ENCODE data around the gene NUP98.

Gene NUP98

GRCh38 chr11:3797329-3798090 is at the start of gene NUP98:
Gene NUP98, minus strand, starts transcription at chr11:3797554. Its CDS starts 15,437 bp downstream, at chr11:3782117.
- peak; percentile 100 for DNase-seq (ENCODE audit: low read depth in 2 of 2)

GRCh38 chr11:3845670-3846069 is 48.3 kb upstream of the NUP98 start:
- no peak for DNase-seq (ENCODE audit: low read depth in 2 of 2)

DNA sequence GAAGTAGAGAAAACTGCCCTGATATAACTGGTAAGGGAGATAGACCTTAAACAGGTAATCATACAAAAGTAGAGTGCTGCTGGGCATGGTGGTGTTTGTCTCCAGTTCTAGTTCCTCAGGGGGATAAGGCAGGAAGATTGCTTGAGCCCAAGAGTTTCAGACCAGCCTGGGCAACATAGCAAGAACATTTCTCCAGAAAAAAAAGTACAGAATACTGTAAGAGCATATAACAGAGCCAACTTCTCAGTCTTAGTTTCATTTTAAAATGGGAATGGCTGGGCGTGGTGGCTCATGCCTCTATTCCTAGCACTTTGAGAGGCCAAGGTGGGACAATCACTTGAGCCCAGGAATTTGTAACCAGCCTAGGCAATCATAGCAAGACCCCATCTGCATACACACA is 47.9 kb upstream of the NUP98 start:
- DNase-seq (ENCODE audit: low read depth in 2 of 2), result no peak

DNA sequence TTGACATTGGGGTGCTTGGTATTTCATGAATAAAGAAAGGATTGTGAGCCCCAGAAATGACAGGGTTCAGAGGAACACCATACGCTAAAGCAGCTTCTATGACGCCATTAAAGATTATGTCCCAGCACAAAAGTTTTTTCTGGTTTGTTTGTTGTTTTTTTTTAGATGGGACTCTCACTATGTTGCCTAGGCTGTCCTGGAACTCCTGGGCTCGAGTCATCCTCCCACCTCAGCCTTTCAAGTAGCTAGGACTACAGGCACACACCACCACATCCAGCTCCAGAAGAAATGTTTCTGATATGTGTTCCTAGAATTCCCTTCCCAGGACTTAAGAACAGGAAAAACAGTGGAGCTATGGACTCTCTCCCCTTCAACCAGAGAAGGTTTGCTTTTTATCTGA is 46.0 kb upstream of the NUP98 start:
- no peak for DNase-seq (ENCODE audit: low read depth in 2 of 2)

DNA sequence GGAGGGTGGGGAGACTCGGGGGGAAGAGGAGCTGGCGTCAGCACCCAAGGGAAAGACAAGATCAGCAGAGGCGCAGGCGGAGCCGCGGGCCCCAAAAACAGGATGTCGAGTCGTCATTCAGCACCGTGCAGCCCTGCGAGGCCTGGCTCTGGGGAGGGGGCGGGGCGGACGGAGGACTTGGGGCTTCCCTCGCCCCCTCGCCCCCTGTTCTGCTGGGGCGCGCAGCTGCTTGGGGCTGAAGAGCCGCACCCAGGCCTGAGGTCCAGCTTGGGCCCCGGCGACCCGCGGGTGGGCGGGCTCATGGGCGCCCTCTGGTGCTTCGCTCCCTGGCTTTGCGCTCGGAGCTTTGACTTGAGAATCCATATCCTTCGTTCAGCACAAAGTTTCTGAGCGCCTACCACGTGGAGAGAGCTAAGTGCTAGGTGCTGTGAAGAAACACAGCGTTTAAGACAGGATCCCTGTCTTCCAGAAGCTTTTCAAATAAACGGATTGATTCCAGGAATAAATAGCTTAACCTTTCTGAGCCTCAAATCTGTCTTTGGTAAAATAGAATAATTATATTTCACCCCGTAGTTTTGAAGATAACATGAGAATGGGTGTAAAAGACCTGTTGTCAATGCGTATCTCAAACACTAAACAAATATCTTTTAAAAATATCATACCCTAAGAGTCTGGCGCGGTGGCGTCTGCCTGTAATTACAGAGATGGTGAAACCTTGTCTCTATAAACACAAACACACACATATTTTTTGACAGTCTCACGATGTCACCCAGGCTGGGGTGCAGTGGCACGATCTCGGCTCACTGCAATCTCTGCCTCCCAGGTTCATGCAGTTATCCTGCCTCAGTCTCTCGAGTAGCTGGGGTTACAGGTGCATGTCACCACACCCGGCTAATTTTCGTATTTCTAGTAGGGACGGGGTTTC is 44.3 kb upstream of the NUP98 start:
- peak; percentile 54 to 56 for DNase-seq (ENCODE audit: low read depth in 2 of 2)

DNA sequence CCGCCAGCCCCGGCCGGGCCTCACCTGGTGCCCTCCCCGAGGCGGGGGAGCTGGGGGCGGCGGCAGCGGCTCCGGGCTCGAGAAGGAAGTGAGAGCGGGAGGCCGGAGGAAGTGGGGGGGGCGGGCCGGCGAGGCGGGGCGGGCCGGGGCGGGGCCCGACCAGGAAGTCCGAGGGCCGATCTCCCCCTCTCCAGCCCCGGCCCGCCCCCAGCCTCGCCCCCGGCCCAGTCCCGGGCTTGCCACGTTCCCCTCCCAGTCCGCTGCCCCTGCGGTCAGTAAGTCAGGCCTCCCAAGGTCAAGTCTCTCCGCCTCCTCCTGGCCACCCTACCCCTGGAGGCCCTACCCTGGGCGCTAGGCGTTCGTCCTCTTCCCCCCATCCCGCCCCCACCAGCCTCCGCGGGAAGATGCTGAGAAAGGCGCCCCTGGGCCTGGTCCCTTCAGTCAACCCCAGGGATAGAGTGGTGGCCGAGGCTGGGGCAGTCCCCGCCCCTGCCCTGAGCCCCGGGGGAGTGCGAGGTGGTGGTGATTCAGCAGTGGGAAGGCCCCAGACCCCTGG is 43.6 kb upstream of the NUP98 start, which contains the start of gene RHOG:
TSS of gene RHOG (minus strand) at position 90 of the 556 bp plus-strand sequence. CDS start 12,821 bp downstream, outside the sequence.
- DNase-seq (ENCODE audit: low read depth in 2 of 2), result peak; percentile 55 to 56

- no peak for DNase-seq (ENCODE audit: low read depth in 2 of 2)
Observed at GRCh38 chr11:3840004-3840869, 42.9 kb upstream of the NUP98 start.

- DNase-seq (ENCODE audit: low read depth in 2 of 2), result no peak
Observed at GRCh38 chr11:3838504-3838903, 41.1 kb upstream of the NUP98 start.

DNA sequence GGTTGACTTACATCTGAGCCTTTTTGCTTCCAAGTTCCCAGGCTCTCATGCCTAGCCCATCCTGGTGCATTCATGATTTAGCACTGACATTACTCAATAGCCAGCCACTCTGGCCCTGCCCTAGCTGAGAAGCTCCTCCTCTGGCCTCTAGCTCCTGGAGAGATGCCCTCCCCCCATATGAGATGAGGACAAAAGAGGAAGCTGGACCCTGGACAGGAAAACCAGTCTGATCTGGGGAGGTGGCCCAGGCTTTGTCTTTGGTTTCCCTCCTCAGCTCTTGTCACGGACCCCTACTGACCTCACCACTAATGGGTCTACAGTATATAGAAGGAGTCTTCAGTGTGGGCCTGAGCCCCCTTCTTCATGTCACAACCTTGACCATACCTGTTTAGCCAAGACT is 40.4 kb upstream of the NUP98 start:
- DNase-seq (ENCODE audit: low read depth in 2 of 2), result no peak

DNA sequence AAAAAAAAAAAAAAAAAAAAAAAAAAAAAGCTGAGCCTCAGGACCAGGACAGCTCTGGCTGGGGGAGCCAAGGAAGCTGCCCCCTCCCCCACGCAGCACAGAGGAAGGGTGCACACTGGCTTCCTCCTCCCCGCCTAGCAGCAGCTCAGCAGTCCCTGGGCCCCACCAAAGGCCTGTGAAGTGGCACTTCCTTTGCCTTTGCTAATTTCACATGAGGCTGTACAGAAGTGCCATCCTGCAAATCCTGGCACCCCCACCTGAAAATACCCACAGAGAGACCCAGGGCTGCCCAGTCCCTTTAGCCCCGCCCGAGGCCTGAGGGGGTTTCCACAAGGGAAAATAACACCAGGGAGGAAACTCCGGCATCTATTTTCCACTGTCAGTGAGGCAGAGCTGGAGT is 39.5 kb upstream of the NUP98 start:
- DNase-seq (ENCODE audit: low read depth in 2 of 2), result no peak

GRCh38 chr11:3835751-3836150 is 38.4 kb upstream of the NUP98 start:
- no peak for DNase-seq (ENCODE audit: low read depth in 2 of 2)

DNA sequence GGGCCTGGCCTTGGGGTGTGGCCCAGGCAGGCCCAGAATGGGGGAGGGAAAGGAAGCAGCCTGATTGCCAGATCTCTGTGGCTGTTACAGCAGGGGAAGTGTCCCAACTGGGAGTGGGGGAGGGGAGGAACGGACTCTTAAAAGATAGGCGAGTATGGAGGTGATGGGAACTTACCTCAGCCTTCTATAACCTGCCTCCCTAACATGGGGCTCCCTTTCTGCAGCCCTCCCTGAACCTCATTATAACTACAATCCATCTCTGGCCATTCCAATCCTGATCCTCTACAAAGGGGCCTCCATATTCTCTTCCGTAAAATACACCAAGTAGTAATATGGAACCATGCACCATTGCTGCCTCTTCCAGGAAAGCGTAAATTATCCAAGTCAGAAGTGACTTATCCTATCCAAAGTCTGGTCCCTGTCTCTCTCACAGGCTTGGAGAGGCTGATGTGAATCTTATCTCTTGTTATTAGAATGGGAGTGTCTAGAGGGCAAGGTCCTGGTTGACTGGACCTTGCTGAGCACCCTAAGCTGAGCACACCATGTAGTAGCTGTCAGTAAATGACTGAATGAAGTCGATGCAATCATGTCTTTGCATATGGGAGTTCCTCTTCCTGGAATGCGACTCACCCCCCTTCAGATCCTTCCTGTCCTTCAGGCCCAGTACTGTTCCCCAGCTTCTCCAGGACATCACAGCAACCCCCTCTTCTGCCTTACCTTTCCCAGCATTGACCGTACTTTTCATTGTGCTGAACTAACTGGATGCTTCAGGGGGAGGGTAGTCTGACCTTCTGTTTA is 37.5 kb upstream of the NUP98 start:
- no peak for DNase-seq (ENCODE audit: low read depth in 2 of 2)

DNA sequence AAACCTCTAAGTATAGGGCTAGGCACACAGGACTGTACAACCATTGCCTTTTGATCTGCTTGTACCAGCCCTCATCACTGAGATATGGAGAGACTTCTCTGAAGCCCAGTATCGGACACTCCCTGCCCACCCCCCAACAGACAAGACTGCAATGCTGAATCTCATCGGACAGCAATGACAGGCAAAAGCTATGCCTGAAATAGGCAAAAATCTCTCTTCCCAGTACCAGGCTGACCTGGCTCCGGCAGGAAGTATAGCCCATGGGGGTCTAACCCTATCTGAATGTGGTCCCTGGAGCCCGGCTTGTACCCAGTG is 37.0 kb upstream of the NUP98 start:
- no peak for DNase-seq (ENCODE audit: low read depth in 2 of 2)

DNA sequence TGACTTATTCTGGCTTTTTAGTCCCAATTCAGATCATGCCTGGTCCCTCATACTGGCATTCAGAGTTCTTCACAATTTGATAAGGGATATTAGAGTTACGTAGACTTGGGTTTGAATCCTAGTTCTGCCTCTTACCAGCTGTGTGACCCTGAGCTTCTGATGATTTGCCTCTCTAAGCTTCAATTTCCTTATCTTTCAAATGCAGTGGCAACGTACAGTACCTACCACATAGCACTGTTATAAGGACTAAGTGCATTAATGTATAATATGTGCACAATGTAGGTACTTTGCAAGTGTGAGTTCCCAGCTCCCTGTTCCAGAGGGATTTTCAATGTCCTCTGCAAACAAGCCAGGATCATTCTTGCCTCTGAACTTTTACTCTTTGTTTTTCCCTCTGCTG is 36.1 kb upstream of the NUP98 start:
- DNase-seq (ENCODE audit: low read depth in 2 of 2), result no peak

- DNase-seq (ENCODE audit: low read depth in 2 of 2), result no peak
Observed at GRCh38 chr11:3832816-3833215, 35.5 kb upstream of the NUP98 start.

DNA sequence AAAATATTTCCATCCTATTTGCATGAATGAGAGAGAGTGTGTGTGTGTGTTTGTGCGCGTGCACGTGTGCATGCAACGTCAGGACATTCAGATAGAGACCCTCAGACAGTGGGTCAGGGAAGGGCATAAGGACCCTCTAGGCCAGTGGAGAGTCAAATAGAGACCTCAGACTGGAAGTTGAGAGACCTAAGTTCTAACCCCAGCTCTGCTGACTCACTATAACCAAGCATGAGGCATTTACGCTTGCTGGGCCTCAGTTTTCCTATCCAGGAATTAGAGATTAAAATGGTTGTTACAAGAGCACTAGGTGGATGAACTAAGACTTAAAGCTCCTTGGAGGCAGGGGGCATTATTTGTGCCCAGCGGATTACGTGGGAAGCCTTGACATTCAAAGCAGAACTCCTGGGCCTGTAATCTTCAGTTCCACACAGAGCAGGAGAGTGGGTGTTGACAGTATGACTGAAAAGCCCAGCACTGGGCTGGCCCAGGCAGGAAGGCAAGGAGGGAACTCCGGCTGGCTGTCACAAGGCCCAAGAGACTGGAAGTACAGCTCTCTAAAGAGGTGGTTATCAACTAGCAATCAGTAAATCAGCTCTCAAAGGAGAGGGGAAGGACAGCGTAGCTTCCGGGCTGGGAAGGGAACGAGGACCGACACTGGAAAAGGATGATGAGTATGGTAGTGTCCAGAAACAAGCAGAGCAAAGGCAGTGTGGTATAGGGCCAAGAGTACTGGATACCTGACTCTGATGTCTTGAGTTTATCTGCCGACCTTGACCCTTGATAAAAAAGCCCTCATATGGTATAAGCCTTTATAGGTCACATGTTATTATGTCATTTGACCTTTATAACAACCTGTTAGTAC is 34.3 kb upstream of the NUP98 start:
- no peak for DNase-seq (ENCODE audit: low read depth in 2 of 2)

DNA sequence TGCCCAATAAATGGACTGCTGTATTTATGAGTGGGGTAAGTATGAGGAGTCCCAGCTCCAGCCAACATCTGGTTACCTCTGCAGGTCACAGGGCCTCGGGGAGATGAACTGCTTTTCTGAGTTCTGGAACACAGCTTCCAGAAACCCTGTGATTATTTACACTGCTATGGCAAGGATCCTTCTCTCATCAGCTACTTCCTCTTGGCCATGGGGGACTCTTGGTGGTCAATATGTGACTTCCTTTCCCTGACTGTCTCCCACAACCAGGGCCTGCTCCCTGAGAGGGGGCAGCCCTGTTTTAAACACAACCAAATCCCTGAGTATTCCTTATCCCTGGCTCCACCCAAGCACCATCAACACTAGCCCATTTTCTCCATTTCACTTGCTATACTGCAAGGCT is 33.4 kb upstream of the NUP98 start:
- DNase-seq (ENCODE audit: low read depth in 2 of 2), result no peak

DNA sequence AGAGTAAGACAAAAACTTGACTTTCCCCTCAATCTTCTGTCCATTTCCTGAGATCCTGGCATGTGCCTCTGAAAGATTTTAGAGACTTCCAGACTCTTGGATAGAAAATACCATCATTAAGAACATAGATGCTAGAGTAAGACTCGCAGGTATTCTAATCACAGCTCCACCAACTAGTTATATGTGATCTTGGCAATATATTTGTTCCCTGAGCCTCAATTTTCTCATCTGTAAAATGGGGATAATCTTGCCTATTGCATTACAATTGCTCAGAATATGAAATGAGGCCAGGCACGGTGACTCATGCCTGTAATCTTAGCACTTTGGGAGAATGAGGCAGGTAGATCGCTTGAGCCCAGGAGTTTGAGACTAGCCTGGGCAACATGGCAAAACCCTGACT is 32.7 kb upstream of the NUP98 start:
- no peak for DNase-seq (ENCODE audit: low read depth in 2 of 2)

- DNase-seq (ENCODE audit: low read depth in 2 of 2), result no peak
Observed at GRCh38 chr11:3827434-3828186, 30.3 kb upstream of the NUP98 start.
